ENCODE measurements around the gene SMCO2.

DNA sequence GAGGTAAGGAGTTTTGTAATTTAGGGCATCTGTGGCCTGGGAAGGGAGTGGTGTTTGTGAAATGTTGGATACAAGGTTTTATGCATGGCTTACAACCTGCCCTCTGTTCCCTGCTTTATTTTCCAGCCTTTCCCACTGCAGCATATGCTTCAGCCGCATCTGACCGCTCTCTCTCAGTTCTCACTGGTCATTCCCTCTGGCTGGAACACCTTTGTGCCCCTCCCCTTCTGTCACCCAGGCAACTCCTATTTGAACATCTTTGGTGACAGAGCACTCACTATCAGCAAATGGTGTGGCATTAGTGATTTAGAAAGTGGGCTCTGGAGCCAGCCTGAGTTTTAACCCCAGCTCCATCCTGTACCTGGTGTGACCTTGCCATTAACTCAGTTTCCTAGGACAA lies 47.5 kb upstream of the SMCO2 start:
- TF ChIP-seq PHB2 (IDR thresholded peaks at IDR 0.05; ENCODE audit: partially characterized antibody), result no peak
- no peak for TF ChIP-seq TP53 (CRISPR knock-in tag; conservative IDR thresholded peaks at IDR 0.05)
- TF ChIP-seq, protein P1, sequence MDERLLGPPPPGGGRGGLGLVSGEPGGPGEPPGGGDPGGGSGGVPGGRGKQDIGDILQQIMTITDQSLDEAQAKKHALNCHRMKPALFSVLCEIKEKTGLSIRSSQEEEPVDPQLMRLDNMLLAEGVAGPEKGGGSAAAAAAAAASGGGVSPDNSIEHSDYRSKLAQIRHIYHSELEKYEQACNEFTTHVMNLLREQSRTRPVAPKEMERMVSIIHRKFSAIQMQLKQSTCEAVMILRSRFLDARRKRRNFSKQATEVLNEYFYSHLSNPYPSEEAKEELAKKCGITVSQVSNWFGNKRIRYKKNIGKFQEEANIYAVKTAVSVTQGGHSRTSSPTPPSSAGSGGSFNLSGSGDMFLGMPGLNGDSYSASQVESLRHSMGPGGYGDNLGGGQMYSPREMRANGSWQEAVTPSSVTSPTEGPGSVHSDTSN (CRISPR knock-in tag; IDR thresholded peaks at IDR 0.05), result no peak
- no peak for TF ChIP-seq PCBP1 (IDR thresholded peaks at IDR 0.05; ENCODE audit: borderline replicate concordance, low read depth, low read length)
- TF ChIP-seq POLR2A (IDR thresholded peaks at IDR 0.05; ENCODE audit: insufficient read depth in 1 of 2, low read depth in 2 of 2, low read length in 2 of 2), result no peak
- TF ChIP-seq RAD21 (CRISPR knock-in tag; IDR thresholded peaks at IDR 0.05), result no peak
- TF ChIP-seq ZNF274 (CRISPR knock-in tag; IDR thresholded peaks at IDR 0.05), result no peak
- TF ChIP-seq NR1H2 (CRISPR knock-in tag; IDR thresholded peaks at IDR 0.05; ENCODE audit: borderline replicate concordance, low read depth), result no peak

All from HepG2 (cell line).